NOMO-1 treated with dmso at 0.1 percent for 144 hours (cell line): ENCODE measurements around the gene NLN.
"Not testable (repeated sequence)": the region's sequence is repeated elsewhere in the genome, so short reads cannot be mapped to it uniquely, and the experiment has no call there.

Source experiments
- DNase-seq: peaks from one replicate; lab custom pipeline; 2025; ENCODE audit not compliant: unreplicated experiment; lab: John Stamatoyannopoulos, UW

NLN gene

DNA sequence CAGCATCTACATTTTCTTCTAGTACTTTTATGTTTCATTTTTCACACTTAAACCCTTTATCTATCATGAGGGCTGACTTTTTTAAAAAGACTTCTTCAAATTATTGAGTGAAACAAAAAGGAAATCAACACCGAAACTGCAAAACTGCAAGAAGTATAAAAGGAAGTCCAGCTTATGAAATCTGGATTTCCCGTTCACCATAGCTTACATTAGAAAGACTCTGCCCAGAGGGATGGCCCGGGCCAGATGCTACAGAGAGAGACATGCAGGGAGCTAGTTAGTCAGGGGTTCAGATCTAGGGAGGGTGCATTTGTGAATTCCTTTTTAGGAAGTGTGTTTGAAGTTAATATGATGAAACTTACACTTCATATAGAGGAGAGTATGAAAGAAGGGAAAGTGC is 10.0 kb downstream of the NLN start:
- peak; percentile 5 for DNase-seq

DNA sequence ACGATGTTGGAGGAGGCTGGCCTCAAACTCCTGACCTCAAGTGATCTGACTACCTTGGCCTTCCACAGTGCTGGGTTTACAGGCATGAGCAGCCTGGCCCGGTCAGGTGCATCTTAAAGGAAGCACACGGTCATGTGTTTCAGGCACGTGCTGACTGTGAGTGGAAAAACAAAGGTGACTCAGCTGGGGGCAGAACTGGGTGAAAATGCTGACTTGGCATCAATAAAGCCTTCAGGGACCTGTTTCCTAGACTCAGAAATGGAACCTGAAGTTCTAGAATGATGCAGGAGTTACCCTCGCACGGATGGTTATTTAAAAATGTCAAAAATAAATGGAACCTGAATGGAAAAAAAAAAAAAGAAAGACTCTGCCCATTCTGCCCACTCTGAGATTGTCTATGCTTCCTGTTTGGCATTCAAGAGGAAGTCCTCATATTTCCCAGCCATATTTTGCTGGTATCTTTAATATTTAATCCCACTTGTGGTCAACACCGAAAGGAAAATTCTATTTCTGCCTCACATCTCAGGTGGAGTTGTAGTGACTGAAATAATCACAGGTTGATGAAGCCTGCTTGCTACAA is 12.3 kb downstream of the NLN start:
- not testable (repeated sequence) for DNase-seq

DNA sequence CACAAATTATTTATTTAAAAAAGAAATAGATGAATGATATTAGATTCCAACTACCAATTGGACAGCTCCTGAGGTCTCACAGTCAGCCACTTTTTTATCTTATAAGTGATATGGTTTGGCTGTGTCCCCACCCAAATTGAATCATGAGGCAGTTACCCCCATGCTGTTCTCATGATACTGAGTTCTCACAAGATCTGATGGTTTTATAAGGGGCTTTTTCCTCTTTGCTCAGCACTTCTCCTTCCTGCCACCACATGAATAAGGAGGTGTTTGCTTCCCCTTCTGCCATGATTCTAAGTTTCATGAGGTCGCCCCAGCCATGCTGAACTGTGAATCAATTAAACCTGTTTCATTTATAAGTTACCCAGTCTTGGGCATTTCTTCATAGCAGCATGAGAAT is 12.9 kb downstream of the NLN start:
- peak; percentile 18 for DNase-seq

DNA sequence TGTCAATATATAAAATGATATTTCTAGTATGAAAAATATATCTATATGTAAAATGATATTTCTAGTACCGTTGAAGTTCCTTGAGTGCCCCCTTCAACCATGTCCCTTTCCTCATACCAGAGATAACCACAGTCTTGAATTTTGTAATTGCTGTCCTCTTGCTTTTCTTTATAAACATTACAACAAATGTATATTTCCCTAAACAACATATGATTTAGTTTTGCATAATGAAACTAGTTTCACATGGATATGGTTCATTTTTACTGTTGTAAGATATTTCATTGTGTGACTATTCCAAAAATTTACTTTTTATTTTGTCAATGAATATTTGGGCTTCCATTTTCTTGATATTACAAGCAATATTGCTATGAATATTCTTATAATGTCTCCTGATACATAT is 14.0 kb downstream of the NLN start:
- no peak for DNase-seq

DNA sequence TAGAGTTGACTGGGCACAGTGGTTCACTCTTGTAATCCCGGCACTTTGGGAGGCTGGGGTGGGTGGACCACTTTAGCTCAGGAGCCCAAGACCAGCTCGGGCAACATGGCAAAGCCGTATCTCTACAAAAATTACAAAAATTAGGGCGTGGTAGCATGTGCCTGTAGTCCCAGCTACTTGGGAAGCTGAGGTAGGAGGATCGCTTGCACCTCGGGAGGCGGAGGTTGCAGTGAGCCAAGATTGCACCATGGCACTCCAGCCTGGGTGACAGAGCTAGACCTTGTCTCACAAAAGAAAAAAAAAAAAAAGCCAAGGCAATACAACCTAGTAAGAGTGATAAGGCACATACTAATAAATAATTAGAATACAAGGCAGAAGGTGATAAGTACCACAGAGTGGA is 15.8 kb downstream of the NLN start:
- DNase-seq = no peak

DNA sequence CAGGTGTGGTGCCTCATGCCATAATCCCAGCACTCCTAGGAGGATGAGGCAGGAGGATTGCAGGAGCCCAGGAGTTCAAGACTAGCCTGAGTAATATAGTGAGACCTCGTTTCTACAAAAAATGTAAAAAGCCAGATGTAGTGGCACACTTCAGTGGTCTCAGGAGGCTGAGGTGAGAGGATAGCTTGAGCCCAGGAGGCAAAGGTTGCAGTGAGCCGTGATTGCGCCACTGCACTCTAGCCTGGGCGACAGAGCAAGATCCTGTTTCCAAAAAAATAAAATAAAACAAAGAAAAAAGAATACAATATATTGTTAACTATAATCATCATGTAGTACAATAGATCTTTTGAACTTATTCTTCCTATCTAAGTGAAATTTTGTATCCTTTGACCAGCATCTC is 16.3 kb downstream of the NLN start:
- DNase-seq = no peak

DNA sequence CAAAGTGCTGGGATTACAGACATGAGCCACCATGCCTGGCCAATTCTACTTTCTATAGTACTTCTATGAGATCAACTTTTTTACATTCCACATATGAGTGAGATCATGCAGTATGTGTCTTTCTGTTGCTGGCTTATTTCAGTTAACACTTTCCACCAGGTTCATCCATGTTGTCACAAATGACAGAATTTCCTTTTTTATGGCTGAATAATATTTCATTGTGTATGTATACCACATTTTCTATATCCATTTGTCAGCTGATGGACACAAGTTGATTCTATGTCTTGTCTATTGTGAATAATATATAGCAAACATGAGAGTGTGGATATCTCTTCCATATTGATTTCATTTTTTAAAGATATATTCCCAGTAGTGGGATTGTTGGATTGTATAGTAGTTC is 17.2 kb downstream of the NLN start:
- DNase-seq = no peak

DNA sequence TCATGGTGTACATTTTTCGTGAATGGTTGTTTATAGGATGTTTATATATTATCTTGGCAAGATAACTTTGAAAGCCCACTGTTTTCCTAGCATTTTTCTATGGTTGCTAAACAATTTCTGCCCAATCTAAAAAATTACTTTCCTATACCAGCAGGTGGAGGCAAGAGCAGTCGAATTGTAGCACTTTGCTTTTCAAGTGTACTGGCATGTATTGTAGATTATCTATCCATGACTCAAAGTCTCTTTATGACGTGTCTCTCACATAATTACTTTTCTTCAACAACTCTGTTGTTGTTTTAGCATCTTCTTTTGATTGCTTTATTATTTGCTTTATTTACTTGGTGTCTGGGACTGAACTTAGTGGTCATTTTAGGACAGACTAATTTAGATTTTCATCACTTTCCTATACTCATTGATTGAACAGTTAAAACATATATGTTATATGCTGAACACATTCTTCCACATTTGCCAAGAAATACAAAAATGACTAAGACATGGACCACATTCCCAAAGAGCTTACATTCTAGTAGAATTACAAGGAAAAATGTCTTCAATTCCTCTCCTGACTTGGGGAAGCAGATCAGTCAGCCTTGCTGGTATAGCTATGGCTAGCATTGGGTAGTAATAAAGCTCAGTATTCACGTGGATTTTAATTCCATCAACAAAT is 20.7 kb downstream of the NLN start:
- peak; percentile 12 for DNase-seq

DNA sequence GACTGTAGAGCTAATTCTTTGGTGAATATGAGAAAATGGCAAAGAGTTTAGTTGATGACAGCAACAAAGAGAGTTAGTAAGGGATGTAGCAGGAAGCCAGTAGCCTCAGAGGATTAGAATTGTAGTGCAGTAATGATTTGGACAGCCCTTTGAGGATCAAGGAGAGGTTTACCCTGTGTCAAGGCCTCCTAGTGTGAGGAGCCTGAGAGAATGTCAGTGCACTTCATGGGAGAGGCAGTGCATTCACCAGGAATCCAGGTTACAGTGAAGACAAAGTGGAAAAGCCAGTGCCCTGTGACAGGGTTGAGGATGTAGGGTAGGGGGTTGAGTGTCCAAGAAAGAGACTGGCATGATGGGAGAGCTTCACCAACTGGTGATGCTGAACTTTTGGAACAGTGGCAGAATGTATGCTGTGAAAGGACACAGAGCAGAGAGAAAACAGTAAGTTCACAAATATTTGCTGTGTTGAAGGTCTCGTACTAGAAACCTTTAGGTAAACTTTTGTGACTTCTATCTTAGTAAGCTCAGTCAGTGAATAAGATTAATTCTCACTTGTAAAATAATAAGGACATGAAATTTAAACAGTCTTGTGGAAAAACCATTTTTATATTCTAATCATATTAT is 27.3 kb downstream of the NLN start:
- no peak for DNase-seq

DNA sequence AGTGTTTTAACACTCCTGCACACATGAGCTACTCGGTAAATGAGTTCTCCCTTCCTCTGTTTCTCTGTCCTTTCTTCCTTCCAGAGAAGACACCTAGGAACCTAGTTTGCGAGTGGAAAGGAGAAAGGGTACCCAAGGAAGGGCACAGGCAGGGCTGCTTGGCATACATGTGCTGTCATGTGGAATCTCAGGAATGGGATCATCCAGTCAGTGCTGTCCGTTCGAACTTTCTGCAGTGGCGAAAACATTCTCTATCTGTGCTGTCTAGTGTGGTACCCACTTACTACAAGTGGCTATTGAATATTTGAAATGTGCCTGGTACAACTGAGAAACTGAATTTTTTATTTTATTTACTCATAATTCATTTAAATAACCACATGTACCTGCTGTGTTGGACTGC is 28.0 kb downstream of the NLN start:
- no peak for DNase-seq

DNA sequence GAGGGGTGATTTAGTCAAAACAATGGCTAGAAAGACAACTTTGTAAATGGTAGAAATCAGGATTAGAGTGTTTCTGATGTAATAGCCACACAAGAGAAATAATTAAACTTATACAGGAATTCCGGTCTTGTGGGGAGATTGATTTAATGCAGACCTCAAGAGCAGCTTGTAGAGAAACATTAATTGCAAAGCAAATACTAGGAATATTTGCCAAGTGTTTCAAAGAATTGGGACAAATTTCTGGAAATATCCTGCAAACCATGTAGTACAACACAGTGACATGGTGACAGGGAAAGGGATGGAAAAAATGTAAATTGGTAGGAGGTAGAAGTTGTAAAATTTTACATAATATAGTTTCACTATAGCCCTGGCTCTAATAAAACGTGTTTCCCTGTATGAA is 28.9 kb downstream of the NLN start:
- no peak for DNase-seq

DNA sequence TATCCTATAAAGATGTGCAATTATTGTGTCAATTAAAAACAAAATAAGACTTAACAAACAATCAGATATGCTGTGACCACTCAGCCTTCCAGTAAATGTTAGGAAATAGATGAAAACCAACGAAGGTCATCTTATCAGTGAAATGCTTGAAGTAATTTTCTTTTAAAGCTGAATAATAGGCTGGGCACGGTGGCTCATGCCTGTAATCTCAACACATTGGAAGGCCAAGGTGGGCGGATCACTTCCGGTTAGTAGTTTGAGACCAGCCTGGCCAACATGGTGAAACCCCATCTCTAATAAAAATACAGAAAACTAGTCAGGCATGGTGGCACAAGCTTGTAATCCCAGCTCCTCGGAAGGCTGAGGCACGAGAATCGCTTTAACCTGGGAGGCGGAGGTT is 31.2 kb downstream of the NLN start:
- no peak for DNase-seq

DNA sequence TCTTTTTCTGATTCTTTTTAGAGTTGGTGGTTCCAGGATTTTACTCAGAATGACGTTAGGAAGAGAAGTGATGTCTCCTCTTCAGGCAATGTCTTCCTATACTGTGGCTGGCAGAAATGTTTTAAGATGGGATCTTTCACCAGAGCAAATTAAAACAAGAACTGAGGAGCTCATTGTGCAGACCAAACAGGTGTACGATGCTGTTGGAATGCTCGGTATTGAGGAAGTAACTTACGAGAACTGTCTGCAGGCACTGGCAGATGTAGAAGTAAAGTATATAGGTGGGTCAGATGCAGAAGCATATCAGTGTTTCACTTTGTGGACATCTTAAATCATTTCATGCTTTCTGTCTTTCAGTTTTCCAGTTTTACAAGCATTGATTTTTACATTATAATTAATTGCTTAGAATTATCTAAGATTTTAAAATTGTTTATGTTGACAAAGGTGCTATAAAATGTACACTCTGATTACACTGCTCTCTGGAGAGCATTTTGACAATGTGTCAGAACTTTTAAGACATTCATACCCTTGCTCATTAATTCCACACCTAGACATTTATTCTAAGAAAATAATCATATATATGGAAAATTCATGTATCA is 36.6 kb downstream of the NLN start:
- no peak for DNase-seq

DNA sequence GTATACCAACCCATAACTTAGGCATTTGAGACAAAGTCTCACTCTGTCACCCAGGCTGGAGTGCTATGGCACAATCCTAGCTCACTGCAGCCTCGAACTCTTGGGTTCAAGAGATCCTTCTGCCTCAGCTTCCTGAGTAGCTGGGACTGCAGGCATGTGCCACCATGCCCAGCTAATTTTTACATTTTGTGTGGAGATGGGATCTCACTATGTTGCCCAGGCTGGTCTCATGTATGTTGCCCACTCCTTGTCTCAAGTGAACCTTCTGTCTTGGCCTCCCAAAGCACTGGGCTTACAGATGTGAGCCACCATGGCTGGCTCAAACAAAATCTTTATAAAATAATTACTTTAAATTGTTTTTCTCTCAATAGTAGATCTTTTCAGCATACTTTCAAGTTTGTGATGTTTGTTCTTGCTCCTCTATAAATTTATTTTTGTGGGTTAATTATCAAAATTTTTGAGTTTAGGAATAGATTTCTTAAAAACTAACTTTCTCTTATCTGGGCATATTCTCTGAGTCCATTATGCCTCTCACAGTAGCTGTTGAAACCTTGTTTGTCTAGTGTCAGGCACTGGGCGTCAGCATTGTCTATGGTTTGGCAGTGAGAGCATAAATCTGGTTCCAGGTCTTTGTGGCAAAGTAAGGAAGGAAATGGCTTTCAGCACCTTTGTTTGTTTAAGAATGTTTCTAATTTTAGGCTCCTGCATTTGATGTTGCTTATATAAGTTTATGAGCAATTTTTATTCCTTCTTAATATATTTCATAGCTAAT is 38.7 kb downstream of the NLN start:
- no peak for DNase-seq

DNA sequence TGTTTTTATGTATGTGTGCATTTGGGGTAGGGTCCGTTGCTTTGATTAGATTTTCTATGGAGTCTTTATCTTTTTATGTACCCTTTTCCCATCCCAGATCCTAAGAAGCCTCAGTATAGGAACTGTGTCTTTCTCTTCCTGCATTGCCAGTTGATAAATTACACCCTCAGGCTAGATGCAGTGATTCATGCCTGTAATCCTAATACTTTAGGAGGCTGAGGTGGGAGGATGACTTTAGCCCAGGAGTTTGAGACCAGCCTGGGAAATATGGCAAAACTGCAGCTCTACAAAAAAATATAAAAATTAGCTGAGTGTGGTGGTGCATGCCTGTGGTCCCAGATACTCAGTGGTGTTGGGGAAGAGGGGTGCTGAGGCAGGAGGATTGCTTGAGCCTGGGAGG is 40.2 kb downstream of the NLN start:
- DNase-seq = no peak

DNA sequence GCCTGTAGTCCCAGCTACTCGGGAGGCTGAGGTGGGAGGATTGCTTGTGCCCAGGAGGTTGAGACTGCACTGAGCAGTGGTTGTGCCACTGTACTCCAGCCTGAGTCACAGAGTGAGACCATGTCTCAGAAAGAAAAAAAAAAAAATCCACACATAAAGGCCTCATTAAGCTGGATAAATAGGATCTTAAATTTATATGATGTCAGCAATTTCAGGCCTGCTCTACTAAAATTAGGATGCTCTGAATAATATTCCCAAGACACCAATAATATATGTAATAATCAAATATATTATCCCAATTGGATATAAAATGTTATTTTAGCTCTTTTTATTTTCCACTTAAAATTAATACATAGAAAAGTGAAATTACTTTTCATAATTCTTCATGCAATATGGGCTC is 43.6 kb downstream of the NLN start:
- DNase-seq = no peak

DNA sequence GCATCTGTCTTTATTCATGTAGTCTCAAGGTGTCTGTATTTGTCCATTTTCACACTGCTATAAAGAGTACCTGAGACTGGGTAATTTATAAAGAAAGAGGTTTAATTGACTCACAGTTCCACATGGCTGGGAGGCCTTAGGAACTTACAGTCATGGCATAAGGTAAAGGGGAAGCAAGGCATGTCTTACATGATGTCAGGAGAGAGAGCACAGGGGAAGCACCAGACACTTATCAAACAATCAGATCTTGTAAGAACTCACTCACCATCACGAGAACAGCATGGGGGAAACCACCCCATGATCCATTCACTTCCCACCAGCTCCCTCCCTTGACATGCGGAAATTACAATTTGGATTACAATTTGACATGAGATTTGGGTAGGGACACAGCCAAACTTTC is 44.2 kb downstream of the NLN start:
- DNase-seq = no peak

DNA sequence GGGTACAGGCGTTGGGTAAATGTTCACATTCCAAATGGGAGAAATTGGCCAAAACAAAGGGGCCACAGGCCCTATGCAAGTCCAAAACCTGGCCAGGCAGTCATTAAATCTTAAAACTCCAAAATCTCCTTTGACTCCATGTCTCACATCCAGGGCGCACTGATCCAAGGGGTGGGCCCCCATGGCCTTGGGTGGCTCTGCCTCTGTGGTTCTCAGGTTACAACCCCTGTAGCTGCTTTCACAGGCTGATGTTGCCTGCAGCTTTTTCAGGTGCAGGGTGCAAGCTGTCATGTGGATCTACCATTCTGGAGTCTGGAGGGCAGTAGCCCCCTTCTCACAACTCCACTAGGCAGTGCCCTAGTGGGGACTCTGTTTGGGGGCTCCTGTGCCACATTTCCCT is 44.8 kb downstream of the NLN start:
- no peak for DNase-seq

DNA sequence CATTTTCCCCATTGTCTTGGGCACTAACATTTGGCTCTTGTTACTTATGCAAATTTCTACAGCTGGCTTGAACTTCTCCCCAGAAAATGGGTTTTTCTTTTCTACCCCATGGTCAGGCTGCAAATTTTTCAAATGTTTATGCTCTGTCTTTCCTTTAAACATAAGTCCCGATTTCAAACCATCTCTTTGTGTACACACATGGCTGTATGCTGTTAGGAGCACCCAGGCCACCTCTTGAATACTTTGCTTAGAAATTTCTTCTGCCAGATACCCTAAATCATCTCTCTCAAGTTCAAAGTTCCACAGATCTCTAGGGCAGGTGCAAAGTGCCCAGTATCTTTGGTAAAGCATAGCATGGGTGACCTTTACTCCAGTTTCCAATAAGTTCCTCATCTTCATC is 45.6 kb downstream of the NLN start:
- no peak for DNase-seq

DNA sequence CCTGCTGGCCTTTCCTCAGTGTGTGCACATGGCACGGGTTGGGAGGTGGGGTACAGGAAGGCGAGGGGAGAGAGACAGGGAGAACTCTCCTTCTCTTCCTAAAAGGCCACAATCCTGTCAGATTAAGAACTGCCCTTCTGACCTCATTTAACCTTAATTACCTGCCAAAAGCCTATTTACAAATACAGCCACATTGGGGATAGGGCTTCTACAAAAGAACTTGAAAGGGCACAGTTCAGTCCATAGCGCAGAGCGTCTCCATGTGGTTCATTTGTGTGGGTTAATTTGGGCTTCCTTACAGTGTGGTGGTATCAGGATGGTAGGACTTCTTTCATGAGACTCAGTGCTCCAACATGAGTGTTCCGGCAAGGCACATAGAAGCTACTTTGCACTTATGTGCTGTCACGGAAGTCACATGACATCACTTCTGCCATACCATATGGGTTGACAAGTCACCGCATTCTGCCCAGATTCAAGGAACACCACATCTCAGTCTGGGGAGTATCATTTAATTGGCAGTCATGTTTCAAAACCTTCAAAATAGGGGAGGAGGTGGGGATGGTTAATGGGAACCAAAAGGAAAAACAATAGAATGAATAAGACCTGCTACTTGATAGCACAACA is 46.8 kb downstream of the NLN start:
- DNase-seq = no peak

DNA sequence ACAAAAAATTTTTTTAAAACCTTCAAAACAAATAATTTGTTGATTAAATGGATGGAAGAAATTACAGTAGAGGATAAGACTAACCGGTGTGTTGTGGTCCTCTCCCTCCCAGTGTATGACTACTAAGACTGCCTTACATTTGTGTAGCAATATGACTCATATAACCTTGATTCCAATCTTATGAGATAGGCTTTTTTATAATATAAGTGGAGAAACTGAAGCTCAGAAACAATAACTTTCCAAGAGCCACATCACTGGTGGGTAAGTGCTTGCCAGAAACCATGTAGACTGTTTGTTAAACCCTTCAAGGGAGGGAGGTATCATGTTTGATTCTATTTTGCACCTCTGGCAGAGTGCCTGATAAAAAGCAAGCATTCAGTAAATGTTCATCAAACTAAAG is 47.5 kb downstream of the NLN start:
- DNase-seq = no peak
